ENCODE data around the gene TEKT5. TPM values are rescaled to one million over a fixed set of nuclear protein-coding genes. Genes with fewer than 3 reads are reported as not detected.
"Not testable (repeated sequence)": the region's sequence is repeated elsewhere in the genome, so short reads cannot be mapped to it uniquely, and the experiment has no call there.

Gene TEKT5
- total RNA-seq, 1 donor from 2014 or later = not detected

DNA sequence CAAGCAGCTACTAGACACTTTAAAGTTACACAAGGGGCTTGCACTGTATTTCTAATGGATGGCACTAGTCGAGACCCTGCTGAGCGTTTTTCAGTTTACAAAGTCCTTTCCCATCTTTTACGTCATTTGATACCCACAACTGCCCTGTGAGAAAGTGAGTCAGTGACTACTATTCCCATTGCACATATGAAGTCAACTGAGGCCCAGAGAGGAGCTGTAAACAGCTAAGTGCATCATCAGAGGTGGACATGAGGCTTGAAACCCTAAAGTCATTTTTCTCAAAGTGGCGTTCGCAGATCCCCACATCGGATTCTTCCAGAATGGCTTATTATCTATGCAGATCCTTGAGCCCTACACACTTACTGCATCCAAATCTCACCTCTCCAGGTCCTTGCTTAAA lies 50.6 kb downstream of the TEKT5 start:
- DNase-seq (no peak), ATAC-seq (ENCODE audit: poor library complexity) (no peak)
- intact Hi-C loops (cut with DNase I) = no loop called here

DNA sequence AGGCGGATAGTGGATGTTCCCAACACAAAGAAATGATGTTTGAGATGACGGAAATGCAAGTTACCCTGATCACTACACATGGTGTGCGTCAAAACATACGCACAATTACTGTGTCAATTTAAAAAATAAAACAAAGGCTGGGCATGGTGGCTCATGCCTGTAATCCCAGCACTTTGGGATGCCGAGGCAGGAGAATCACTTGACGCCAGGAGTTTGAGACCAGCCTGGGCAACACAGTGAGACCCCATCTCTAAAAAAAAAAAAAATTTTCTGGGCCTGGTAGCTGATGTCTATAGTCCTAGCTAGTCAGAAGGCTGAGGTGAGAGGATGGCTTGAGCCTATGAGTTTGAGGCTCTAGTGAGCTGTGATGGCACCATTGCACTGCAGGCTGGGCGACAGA lies 51.8 kb downstream of the TEKT5 start:
- intact Hi-C loops (cut with DNase I) = no loop called here
- DNase-seq (no peak), ATAC-seq (ENCODE audit: poor library complexity) (no peak)

- DNase-seq (no peak), ATAC-seq (ENCODE audit: poor library complexity) (no peak)
- intact Hi-C loops (cut with DNase I) = no loop called here
These were observed 52.5 kb downstream of the TEKT5 start for GRCh38 chr16:10641953-10642949.

DNA sequence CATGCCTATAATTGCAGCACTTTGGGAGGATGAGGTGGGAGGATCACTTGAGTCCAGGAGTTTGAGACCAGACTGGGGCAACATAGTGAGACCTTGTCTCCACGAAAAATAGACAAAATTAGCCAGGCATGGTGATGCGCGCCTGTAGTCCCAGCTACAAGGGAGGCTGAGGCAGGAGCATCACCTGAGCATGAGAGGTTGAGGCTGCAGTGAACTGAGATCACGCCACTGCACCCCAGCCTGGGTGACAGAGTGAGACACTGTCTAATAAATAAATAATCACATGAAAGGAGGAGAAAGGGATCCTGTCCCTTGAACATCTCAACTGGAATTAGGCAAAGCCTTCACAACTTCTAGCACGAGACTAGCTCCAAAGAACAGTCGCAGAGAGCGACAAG lies 53.2 kb downstream of the TEKT5 start:
- intact Hi-C loops (cut with DNase I) = no loop called here
- no peak for DNase-seq
- ATAC-seq (ENCODE audit: poor library complexity) = no peak

GRCh38 chr16:10640934-10641333 lies 53.8 kb downstream of the TEKT5 start:
- intact Hi-C loops (cut with DNase I) = no loop called here
- ATAC-seq (ENCODE audit: poor library complexity) (no peak), DNase-seq (no peak)

DNA sequence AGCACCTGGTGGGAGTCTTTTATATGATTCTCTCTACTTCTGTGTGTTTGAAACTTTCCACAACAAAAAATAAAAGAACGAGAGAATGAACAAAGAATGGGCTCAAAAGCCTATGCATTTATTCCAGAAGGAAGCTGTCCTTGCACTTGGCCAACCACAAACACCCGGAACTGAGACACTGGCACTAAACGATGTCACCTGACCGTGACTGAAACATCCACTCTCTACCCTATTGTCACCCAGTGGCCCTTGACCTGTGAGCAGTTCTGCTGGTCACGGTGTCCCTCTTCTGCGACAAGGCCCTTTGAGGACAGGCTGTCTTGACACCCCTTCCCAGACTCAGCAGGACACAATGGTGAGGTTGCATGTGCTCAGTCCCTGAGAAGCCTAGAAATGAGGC lies 56.6 kb downstream of the TEKT5 start:
- no peak for DNase-seq
- intact Hi-C loops (cut with DNase I) = no loop called here

GRCh38 chr16:10637337-10638037 lies 57.2 kb downstream of the TEKT5 start:
- no peak for ATAC-seq (ENCODE audit: poor library complexity)
- no peak for DNase-seq
- intact Hi-C loops (cut with DNase I) = no loop called here

More for the DNA sequence above, 56.6 kb downstream of the TEKT5 start:
- ATAC-seq (ENCODE audit: poor library complexity) = no peak

DNA sequence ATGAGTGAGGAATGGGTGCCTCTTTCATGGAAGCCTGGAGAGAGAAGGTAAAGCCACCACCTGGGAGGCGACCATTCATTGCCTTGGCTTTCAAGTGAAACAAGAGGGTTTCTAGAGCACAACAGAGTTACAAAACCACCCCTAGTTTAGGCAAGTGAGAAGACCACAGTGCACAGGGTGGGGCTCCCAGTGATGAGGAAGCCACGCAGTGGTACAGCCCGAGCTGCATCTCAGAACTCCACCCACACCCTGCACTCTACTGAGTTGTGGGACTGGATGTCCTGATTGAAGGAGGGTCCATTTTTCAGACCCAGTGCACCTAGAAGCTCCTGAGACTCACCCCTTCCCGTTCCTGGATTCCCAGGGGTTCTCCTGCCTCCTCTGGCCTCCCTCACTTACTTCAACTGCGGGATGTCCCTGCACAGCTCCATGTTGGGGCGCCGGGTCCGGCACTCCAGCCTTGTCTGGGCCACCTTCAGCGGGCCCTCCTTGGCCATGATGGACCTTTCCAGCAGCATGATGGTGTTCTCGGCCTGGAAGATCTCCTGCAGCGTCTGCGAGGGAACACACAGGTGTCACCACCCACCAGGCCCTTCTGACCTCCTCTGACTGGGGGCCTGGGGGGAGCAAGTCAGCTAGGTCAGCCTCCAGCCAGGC lies 59.2 kb downstream of the TEKT5 start:
- ATAC-seq (ENCODE audit: poor library complexity) = no peak
- intact Hi-C loops (cut with DNase I) = no loop called here
- no peak for DNase-seq

DNA sequence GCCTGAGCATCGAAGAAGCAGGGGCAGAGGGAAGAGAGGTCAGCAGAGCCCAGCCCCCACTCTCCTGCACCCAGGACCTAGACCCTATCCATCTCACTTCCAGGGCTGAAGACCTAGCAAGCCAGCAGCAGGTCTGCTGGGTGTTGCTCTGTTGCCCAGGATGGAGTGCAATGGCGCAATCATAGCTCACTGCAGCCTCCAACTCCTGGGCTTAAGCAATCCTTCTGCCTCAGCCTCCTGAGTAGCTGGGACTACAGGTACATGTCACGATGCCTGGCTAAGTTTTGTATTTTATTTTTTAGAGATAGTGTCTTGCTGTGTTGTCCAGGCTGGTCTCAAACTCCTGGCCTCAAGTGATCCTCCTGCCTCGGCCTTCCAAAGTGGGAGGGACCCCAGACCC lies 61.3 kb downstream of the TEKT5 start:
- intact Hi-C loops (cut with DNase I); ATAC-seq (ENCODE audit: poor library complexity); DNase-seq: not testable (repeated sequence)

GRCh38 chr16:10631886-10632285 lies 62.8 kb downstream of the TEKT5 start:
- ATAC-seq (ENCODE audit: poor library complexity) (no peak), DNase-seq (no peak)
- intact Hi-C loops (cut with DNase I) = no loop called here

GRCh38 chr16:10629592-10629963 lies 65.2 kb downstream of the TEKT5 start:
- no peak for DNase-seq
- no peak for ATAC-seq (ENCODE audit: poor library complexity)
- intact Hi-C loops (cut with DNase I) = no loop called here

GRCh38 chr16:10625595-10626357 lies 69.0 kb downstream of the TEKT5 start:
- intact Hi-C loops (cut with DNase I) = no loop called here
- ATAC-seq (ENCODE audit: poor library complexity) = no peak
- no peak for DNase-seq

GRCh38 chr16:10624527-10624926 lies 70.2 kb downstream of the TEKT5 start:
- intact Hi-C loops (cut with DNase I) = no loop called here
- DNase-seq (no peak), ATAC-seq (ENCODE audit: poor library complexity) (no peak)

- intact Hi-C loops (cut with DNase I) = no loop called here
- DNase-seq (no peak), ATAC-seq (ENCODE audit: poor library complexity) (no peak)
These were observed 71.7 kb downstream of the TEKT5 start for GRCh38 chr16:10623059-10623458.

GRCh38 chr16:10622036-10622921 lies 72.5 kb downstream of the TEKT5 start:
- intact Hi-C loops (cut with DNase I) = no loop called here
- peak; percentile 50 for DNase-seq
- peak; percentile 70 for ATAC-seq (ENCODE audit: poor library complexity)

- intact Hi-C loops (cut with DNase I); ATAC-seq (ENCODE audit: poor library complexity); DNase-seq: not testable (repeated sequence)
These were observed 73.3 kb downstream of the TEKT5 start for GRCh38 chr16:10621216-10621949.

- intact Hi-C loops (cut with DNase I) = no loop called here
- ATAC-seq (ENCODE audit: poor library complexity) = no peak
- no peak for DNase-seq
These were observed 74.6 kb downstream of the TEKT5 start for GRCh38 chr16:10620120-10620519.
